Endodermal cell (in vitro differentiated cells): ENCODE measurements around the gene MIOS. TPM values are rescaled to one million over a fixed set of nuclear protein-coding genes. Genes with fewer than 3 reads are reported as not detected.

Experiments
- DNase-seq: peaks from one replicate; pipeline ENCODE4 v3.0.0-alpha.2; 2017
- H3K27ac ChIP-seq: 2 replicates; pipeline ENCODE4 v1.5.1; 2013; ENCODE audit warnings: mild to moderate bottlenecking, low read depth, low read length, moderate library complexity
- H3K27me3 ChIP-seq: 2 replicates; pipeline ENCODE4 v1.6.1; 2013; ENCODE audit warnings: mild to moderate bottlenecking, low read length, moderate library complexity; ENCODE audit not compliant: insufficient read depth, control insufficient read depth, poor library complexity, severe bottlenecking
- H3K36me3 ChIP-seq: 2 replicates; pipeline ENCODE4 v1.7.0; 2013; ENCODE audit warnings: mild to moderate bottlenecking, low read length, moderate library complexity; ENCODE audit not compliant: control insufficient read depth, insufficient read depth
- H3K4me1 ChIP-seq: one replicate; pipeline ENCODE4 v1.7.0; 2013; ENCODE audit warnings: low read length; ENCODE audit not compliant: control insufficient read depth, insufficient read depth
- H3K4me3 ChIP-seq: 2 replicates; pipeline ENCODE4 v1.5.1; 2013; ENCODE audit warnings: mild to moderate bottlenecking, low read length, moderate library complexity
- H3K9ac ChIP-seq: 2 replicates; pipeline ENCODE4 v1.6.1; 2013; ENCODE audit warnings: mild to moderate bottlenecking, low read length, moderate library complexity; ENCODE audit not compliant: poor library complexity, severe bottlenecking; ENCODE audit errors: extremely low read depth
- H3K9me3 ChIP-seq: 2 replicates; pipeline ENCODE4 v1.6.1; 2013; ENCODE audit warnings: mild to moderate bottlenecking, low read length, moderate library complexity; ENCODE audit not compliant: control insufficient read depth
- H3K27ac Mint-ChIP-seq: 2 replicates; pipeline ENCODE4 v1.8.0; 2020; ENCODE audit warnings: mixed read lengths
- H3K27me3 Mint-ChIP-seq: 2 replicates; pipeline ENCODE4 v1.8.0; 2021; ENCODE audit warnings: mild to moderate bottlenecking, mixed read lengths; ENCODE audit not compliant: insufficient read depth
- H3K36me3 Mint-ChIP-seq: 2 replicates; pipeline ENCODE4 v1.8.0; 2020; ENCODE audit warnings: low read depth, mixed read lengths
- H3K4me1 Mint-ChIP-seq: 2 replicates; pipeline ENCODE4 v1.8.0; 2020; ENCODE audit warnings: mixed read lengths
- H3K4me3 Mint-ChIP-seq: 2 replicates; pipeline ENCODE4 v1.8.0; 2020; ENCODE audit warnings: mild to moderate bottlenecking, moderate library complexity, mixed read lengths
- H3K9me3 Mint-ChIP-seq: 2 replicates; pipeline ENCODE4 v1.8.0; 2020; ENCODE audit warnings: mild to moderate bottlenecking, mixed read lengths
- CTCF ChIP-seq: fragments of 200-600 bp; sonication (generic); conservative IDR thresholded peaks from 2 replicates; pipeline ENCODE4 v1.5.0; 2021; ENCODE audit warnings: antibody characterized with exemption, mild to moderate bottlenecking
- WGBS, 2 experiments: methylation state at CpG; one replicate each; pipeline versions ENCODE4 v1.1.5 to v1.1.7; 2013; ENCODE audit warnings: missing lambda C conversion rate in 2 of 2, mixed read lengths in 1 of 2; ENCODE audit not compliant: insufficient coverage in 1 of 2, insufficient read length in 1 of 2; 5-methylcytosine and 5-hydroxymethylcytosine counted together
- total RNA-seq, 2 donors: library from RNA; stranded (reverse); fragmentation: NEBNext Ultra II Directional in 1 of 2; extraction: Animal tissue kit (Norgen Biotek cat#: 25700) in 1 of 2; gene quantifications; 2 replicates in 1 of 2; 3 replicates in 1 of 2; pipeline ENCODE4 v1.2.1, GENCODE V29; 2021

The MIOS gene
- total RNA-seq, 2 donors from 2014 or later, result 53.3 to 55.8 TPM

DNA sequence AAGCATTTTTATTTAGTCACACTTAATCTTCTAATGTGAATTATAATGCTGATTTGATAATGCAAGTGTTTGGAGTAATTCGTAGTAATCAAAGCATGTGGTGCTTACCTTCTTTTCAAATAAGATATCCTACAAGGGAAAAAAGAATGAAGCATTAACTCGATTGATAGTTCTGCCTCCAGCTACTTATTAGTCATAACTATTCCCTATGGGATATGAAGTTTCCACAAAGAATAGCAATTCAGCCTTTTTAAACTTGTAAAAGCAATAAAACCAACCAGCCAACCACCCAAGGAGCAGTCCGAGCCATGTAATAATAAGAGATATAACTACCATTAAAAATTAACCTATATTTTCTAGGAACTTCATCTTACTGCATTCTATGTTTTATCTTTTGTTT is 42.6 kb upstream of the MIOS start:
- no peak for TF ChIP-seq CTCF
- H3K9me3 ChIP-seq, result no peaks in the 10 kb centered on the region
- DNase-seq, result no peak
- H3K27ac ChIP-seq, result no peak overlapping the region
- WGBS, 2 experiments, result 77% methylated on average over 3 of the region's 3 CpGs; no CpG with 5 or more reads in 1 of the 2 experiments
- no peak overlapping the region for H3K4me3 ChIP-seq
- H3K27me3 ChIP-seq, result no peaks in the 10 kb centered on the region
- no peaks in the 10 kb centered on the region for H3K36me3 Mint-ChIP-seq
- H3K27ac Mint-ChIP-seq, result no peak overlapping the region
- no peaks in the 10 kb centered on the region for H3K4me1 ChIP-seq
- H3K27me3 Mint-ChIP-seq, result no peaks in the 10 kb centered on the region
- no peak overlapping the region for H3K4me3 Mint-ChIP-seq
- no peaks in the 10 kb centered on the region for H3K36me3 ChIP-seq
- H3K4me1 Mint-ChIP-seq, result no peaks in the 10 kb centered on the region
- H3K9ac ChIP-seq, result no peak overlapping the region
- no peaks in the 10 kb centered on the region for H3K9me3 Mint-ChIP-seq

DNA sequence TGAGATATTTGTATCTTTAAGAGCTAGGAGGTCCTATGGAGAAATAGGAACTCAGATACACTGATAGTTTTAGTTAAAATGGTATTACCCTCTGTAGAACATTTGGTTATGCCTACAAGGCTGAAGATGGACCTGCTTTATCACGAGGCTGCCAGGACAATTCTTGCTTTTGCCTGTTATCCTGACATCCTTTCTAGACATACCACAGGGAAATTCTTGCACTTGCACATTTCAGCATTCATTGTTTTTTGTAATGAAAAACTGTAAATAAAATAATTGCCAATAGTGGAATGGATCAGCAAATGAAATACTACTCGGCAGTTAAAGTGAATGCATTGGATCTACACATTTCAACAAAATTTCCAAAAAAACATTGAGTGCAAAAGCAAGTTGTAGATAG is 40.7 kb upstream of the MIOS start:
- no peak overlapping the region for H3K27ac Mint-ChIP-seq
- Histone ChIP-seq H3K9ac (no peak overlapping the region), H3K9me3 (no peaks in the 10 kb centered on the region), H3K4me3 (no peak overlapping the region), H3K27me3 (no peaks in the 10 kb centered on the region), H3K36me3 (no peaks in the 10 kb centered on the region), H3K4me1 (no peaks in the 10 kb centered on the region), H3K27ac (no peak overlapping the region)
- WGBS, 2 experiments, result 92% methylated on average over 2 of the region's 2 CpGs; no CpG with 5 or more reads in 1 of the 2 experiments
- no peaks in the 10 kb centered on the region for H3K4me1 Mint-ChIP-seq
- no peak for TF ChIP-seq CTCF
- DNase-seq, result no peak
- no peaks in the 10 kb centered on the region for H3K9me3 Mint-ChIP-seq
- no peak overlapping the region for H3K4me3 Mint-ChIP-seq
- H3K27me3 Mint-ChIP-seq, result no peaks in the 10 kb centered on the region
- H3K36me3 Mint-ChIP-seq, result no peaks in the 10 kb centered on the region

DNA sequence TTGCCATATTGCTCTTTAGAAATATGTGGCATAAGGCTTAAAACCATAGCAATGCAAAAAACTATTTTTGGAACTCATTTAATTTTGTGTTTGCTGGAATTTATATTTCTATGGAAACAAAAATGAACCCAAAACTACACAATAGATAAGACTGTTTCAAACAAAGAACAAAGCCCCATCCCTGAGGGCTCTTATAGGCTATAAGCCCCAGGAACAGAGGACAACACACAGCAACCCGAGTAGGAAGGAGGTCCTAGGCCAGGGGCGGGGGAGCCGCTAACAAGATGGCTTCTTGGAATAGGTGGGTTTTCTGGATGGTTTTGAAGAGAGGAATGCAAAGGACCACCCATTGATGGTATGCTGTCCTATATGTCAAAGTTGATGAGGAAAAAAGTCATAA is 39.6 kb upstream of the MIOS start:
- Mint-ChIP-seq H3K27ac (no peak overlapping the region), H3K4me1 (no peaks in the 10 kb centered on the region), H3K4me3 (no peak overlapping the region), H3K27me3 (no peaks in the 10 kb centered on the region), H3K36me3 (no peaks in the 10 kb centered on the region), H3K9me3 (no peaks in the 10 kb centered on the region)
- no peaks in the 10 kb centered on the region for H3K9me3 ChIP-seq
- 96% methylated on average over 3 of the region's 3 CpGs for WGBS, 2 experiments
- no peak for DNase-seq
- no peaks in the 10 kb centered on the region for H3K36me3 ChIP-seq
- H3K9ac ChIP-seq, result no peak overlapping the region
- H3K27me3 ChIP-seq, result no peaks in the 10 kb centered on the region
- no peak for TF ChIP-seq CTCF
- H3K4me3 ChIP-seq, result no peak overlapping the region
- H3K27ac ChIP-seq, result no peak overlapping the region
- H3K4me1 ChIP-seq, result no peaks in the 10 kb centered on the region
